Measurements from ENCODE around the gene FAM217B. TPM values are rescaled to one million over a fixed set of nuclear protein-coding genes. Genes with fewer than 3 reads are reported as not detected.

Gene FAM217B
- polyA plus RNA-seq, 1 of the 3 experiments (the other 2 are of a cell fraction), result 3.0 TPM

GRCh38 chr20:59908855-59909254, 31.3 kb upstream of the FAM217B start:
- no peak for TF ChIP-seq RFX5 (IDR thresholded peaks at IDR 0.05; ENCODE audit: low read length)
- TF ChIP-seq MAX (IDR thresholded peaks at IDR 0.05; ENCODE audit: low read depth), result no peak
- H3K4me3 ChIP-seq (ENCODE audit: low read depth in 2 of 2, low read length in 1 of 2), result no peak overlapping the region
- H4K20me1 ChIP-seq (ENCODE audit: insufficient read depth), result no peaks in the 10 kb centered on the region
- no peak overlapping the region for H3K4me2 ChIP-seq
- ChIA-PET CTCF (interaction anchor here (1.0 kb wide), 1 partner anchor 9 kb away, joined by 3 read pairs; no protein-coding TSS in a partner anchor), POLR2A (no interaction called here)
- 87% methylated on average over 5 of the region's 5 CpGs for WGBS (ENCODE audit: low lambda C conversion rate)
- no peak overlapping the region for H3K27ac ChIP-seq (ENCODE audit: low read depth in 2 of 2, low read length in 1 of 2)
- H3K9me3 ChIP-seq, result no peaks in the 10 kb centered on the region
- peaks cover 4% of the 10 kb centered on the region; the same call in 1 of the 2 replicates for H3K9me2 ChIP-seq
- no peak for DNase-seq
- H3K79me2 ChIP-seq (ENCODE audit: insufficient read depth), result no peaks in the 10 kb centered on the region
- H3K36me3 ChIP-seq (replicated peaks in 1 of 2; ENCODE audit: control insufficient read depth in 1 of 2, insufficient read depth in 2 of 2, low read length in 1 of 2), result peaks cover 0 to 9% of the 10 kb centered on the region in 2 experiments
- no peak overlapping the region for H3K9ac ChIP-seq
- no peaks in the 10 kb centered on the region for H3K27me3 ChIP-seq (ENCODE audit: insufficient read depth)
- H3K4me1 ChIP-seq (ENCODE audit: control insufficient read depth in 1 of 2, insufficient read depth in 2 of 2, low read depth in 1 of 2, low read length in 1 of 2), result no peaks in the 10 kb centered on the region
- no peaks in the 10 kb centered on the region for H3F3A ChIP-seq (replicated peaks; ENCODE audit: insufficient read depth)
- no peak overlapping the region for H2AFZ ChIP-seq (ENCODE audit: low read depth)

- peaks cover 4% of the 10 kb centered on the region; the same call in 1 of the 2 replicates for H3K9me2 ChIP-seq
- POLR2A ChIA-PET, result no interaction called here
- TF ChIP-seq TEAD4 (IDR thresholded peaks at IDR 0.05; ENCODE audit: borderline replicate concordance, insufficient read depth) (no peak), EP300 (IDR thresholded peaks at IDR 0.05; ENCODE audit: borderline replicate concordance in 1 of 2, low read depth in 1 of 2, low read length in 1 of 2) (no peak), ZBTB33 (IDR thresholded peaks at IDR 0.05; ENCODE audit: borderline replicate concordance, low read depth) (no peak), POLR2AphosphoS5 (IDR thresholded peaks at IDR 0.05; ENCODE audit: low read depth, low read length) (no peak), SMC3 (IDR thresholded peaks at IDR 0.05; ENCODE audit: low read depth, low read length) (no peak), RCOR1 (IDR thresholded peaks at IDR 0.05; ENCODE audit: low read length) (no peak), NRF1 (IDR thresholded peaks at IDR 0.05; ENCODE audit: low read depth, low read length) (no peak), TAF1 (IDR thresholded peaks at IDR 0.05; ENCODE audit: borderline replicate concordance, low read depth, low read length) (no peak), MXI1 (IDR thresholded peaks at IDR 0.05; ENCODE audit: low read depth, low read length) (no peak), RXRA (IDR thresholded peaks at IDR 0.05; ENCODE audit: borderline replicate concordance, low read depth) (no peak), USF1 (IDR thresholded peaks at IDR 0.05; ENCODE audit: borderline replicate concordance, low read depth) (no peak)
These were observed 29.1 kb upstream of the FAM217B start for GRCh38 chr20:59911041-59911440.

More at GRCh38 chr20:59911041-59911440, 29.1 kb upstream of the FAM217B start:
- no peak for DNase-seq
- H3K27ac ChIP-seq (ENCODE audit: low read depth in 2 of 2, low read length in 1 of 2), result no peak overlapping the region
- H3K4me1 ChIP-seq (ENCODE audit: control insufficient read depth in 1 of 2, insufficient read depth in 2 of 2, low read depth in 1 of 2, low read length in 1 of 2), result no peaks in the 10 kb centered on the region
- H3F3A ChIP-seq (replicated peaks; ENCODE audit: insufficient read depth), result no peaks in the 10 kb centered on the region
- no peaks in the 10 kb centered on the region for H3K9me3 ChIP-seq
- no peaks in the 10 kb centered on the region for H3K27me3 ChIP-seq (ENCODE audit: insufficient read depth)
- no peak overlapping the region for H3K4me3 ChIP-seq (ENCODE audit: low read depth in 2 of 2, low read length in 1 of 2)
- CTCF ChIA-PET, result interaction anchor here (0.8 to 1.7 kb wide), 4 partner anchors 10 to 36 kb away, joined by 3 to 4 read pairs (median 3); no protein-coding TSS in a partner anchor
- H2AFZ ChIP-seq (ENCODE audit: low read depth), result no peak overlapping the region
- H3K4me2 ChIP-seq, result no peak overlapping the region
- no peak overlapping the region for H3K9ac ChIP-seq
- no peaks in the 10 kb centered on the region for H3K79me2 ChIP-seq (ENCODE audit: insufficient read depth)
- 80% methylated on average over 2 of the region's 2 CpGs for WGBS (ENCODE audit: low lambda C conversion rate)
- peaks cover 0 to 9% of the 10 kb centered on the region in 2 experiments for H3K36me3 ChIP-seq (replicated peaks in 1 of 2; ENCODE audit: control insufficient read depth in 1 of 2, insufficient read depth in 2 of 2, low read length in 1 of 2)
- H4K20me1 ChIP-seq (ENCODE audit: insufficient read depth), result no peaks in the 10 kb centered on the region

Measured in SK-N-SH (cell line).